Urothelium cell line (cell line): ENCODE data around the gene VCX2.
"Not testable (repeated sequence)": the region's sequence is repeated elsewhere in the genome, so short reads cannot be mapped to it uniquely, and the experiment has no call there.

ENCODE experiments used
- DNase-seq: peaks from one replicate; pipeline ENCODE4 v3.0.0; 2011; ENCODE audit warnings: low spot score, mixed read lengths
- FAIRE-seq: peaks from 2 replicates; lab custom pipeline; 2011; peaks lifted over from hg19 to GRCh38; lab: Jason Lieb, UNC

Gene VCX2

DNA sequence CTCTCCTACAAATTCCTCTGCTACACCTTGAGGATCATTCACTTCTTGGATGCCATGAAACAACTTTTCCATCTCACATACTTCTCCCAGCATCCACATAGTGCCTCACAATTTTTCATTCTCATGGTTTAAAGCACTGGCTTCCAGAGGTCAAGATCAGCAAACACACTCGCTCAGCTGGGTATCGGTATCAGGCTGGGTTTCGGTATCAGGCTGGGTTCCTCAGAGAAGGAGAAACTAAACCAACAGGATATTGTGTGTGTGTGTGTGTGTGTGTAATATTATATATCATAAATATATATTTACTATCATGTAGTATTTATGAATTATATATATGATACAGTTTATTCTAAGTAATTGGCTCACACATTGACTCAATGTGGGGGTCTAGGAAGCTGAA lies at the start of gene VCX2:
TSS of gene VCX2 (minus strand) at position 99 of the 400 bp plus-strand sequence. CDS start 624 bp downstream, outside the sequence.
- FAIRE-seq, DNase-seq: not testable (repeated sequence)

DNA sequence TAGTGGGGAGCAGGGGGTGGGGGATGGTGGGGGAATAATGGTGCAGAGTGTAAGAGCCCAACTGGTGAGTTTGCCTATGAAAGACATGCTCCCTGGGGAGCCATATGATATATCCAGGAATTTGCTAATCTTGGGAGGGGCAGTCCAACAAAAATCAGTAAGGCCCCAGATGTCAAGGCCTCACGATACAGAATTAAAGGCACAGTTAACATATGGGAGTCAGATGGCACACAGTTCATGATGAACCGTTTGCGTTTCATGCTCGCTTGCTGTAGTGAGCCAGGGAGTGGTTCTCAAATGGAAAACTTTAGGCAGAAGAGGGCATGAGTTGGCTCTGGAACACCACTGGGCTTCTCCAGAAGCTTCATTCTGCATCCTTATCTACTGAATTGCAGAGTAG lies 33.9 kb upstream of the VCX2 start:
- DNase-seq (no peak), FAIRE-seq (no peak)

DNA sequence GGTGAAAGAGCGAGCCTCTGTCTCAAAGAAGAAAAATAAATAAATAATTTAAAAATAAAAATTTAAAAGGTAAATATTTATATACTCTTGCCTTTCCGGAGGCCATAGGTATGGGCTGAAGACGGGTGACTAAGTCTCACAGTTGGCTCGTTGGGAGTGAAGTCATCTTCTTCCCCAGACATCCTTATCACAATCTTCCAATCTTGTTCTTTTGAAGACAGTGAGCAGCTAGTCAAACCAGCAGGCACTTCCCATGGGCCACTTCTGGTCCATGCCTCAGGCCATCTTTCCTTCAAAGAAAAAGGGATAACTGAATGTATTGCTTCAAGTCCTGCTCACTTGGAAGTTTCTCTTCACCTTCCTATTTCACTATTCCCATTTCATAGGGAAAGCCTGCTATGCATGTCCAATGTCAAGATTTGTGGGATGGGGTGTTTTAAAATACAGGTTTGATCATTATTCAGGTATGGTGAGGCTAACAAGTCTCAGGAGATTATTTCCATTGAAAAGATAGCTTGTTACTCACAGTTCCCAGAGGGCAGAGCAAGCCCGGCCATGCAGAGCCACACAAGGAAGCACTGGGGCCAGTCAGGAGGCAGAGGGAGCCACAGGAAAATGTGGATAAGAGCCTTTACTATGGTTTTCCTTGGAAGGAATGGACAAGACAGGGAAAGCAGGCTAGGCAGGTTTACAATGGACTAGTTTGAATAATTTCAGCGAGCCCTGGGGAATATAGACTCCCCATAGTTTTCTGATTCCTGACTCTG lies 33.3 kb upstream of the VCX2 start:
- no peak for DNase-seq

DNA sequence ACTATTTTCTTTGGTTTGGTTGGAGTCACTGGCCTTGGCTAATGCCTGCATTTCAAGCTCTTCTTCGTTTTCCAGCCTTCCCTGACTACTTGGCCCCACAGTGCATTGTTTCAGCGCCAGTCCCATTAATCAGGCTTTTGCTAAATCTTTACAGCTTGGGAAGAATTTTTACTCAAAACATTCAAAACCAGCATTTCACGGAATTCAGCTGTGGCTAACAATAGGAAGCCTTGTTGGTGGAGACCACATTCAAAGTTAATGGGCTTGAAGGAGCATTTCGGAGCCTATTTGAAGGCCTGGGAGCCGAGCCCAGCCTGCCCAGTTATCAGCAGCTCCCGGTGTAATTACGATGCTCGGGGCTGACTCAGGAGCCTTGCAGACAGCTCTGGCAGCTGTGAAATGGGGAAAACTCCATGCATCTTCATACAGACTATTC lies 30.8 kb upstream of the VCX2 start:
- DNase-seq, result no peak
- no peak for FAIRE-seq

More for the DNA sequence above, 33.3 kb upstream of the VCX2 start:
- no peak for FAIRE-seq

DNA sequence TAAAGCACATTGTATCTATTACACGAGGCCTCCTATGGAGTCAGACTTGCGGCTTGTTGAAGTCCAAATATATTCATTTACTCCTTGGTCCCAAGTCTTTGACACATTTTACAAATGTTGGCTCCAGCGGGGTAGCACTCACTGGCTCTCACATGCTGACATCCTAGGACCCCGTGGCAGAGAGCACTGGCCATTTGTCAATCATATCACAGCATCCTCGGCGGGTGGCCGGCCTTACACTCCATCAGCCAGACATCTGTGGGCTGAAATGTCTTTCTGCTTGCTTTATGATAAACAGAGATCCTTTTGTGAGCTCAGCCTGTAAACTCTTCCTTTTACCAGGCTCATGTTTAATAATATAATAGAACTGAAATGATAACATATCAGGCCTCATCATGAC lies 25.7 kb upstream of the VCX2 start:
- FAIRE-seq (no peak), DNase-seq (no peak)

DNA sequence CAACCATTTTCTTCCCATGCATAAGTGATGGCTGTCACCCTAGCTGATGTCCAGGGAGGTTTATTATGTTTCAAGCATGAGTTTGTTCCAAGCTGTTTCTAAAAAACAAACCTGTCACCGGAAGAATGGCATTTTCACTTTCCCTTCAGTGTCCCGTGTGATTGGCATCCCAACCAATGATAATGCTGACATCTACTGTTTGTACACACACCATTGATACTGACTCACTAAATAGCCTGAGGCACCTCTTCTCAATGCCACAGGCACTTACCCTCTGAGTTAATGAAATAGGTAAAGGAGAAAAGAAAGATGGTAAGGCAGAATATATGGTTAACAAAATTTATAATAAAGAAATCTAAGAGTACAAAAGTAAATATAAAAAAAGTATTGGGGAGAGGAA lies 23.1 kb upstream of the VCX2 start:
- DNase-seq (no peak), FAIRE-seq (no peak)

DNA sequence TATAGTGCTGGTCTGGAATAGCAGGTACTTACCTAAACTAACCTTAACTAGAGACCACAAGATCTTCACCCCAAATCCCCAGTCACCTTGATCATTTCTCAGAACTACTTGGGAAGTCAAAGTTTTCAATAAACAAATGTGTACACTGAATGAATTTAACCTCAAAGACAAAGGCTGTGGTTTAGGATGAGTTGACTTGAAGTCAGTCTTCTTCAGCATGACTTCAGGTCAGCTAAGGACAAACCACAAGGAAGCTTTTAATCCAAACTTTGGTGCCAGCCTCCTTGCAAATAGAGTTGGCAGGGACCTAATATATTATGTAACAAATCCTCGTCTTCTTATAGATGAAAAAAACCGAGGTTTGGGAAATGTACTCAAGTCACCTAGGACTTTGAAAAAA lies 21.2 kb upstream of the VCX2 start:
- FAIRE-seq, result no peak

DNA sequence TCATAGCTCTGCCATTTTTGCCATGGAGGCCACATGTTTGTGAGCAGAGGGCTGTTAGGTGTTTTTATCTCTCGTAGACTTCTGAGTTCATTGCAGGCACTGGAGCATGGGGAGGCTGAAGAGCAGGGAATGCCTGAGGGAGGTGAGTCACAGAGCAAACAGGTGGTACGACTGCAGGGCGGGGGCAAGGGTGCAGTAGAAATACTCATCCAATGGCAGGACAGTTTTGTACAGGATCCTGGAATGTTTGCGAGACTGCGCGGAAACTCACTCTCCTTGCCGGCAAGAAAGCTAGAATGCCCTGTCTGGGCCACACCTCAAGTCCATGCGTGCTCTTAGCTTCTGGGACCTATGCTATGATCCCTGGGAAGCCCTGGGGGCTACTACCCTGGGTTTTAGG lies 20.0 kb upstream of the VCX2 start:
- DNase-seq (peak; percentile 62), FAIRE-seq (no peak)

More for the DNA sequence above, 21.2 kb upstream of the VCX2 start:
- DNase-seq, result no peak

DNA sequence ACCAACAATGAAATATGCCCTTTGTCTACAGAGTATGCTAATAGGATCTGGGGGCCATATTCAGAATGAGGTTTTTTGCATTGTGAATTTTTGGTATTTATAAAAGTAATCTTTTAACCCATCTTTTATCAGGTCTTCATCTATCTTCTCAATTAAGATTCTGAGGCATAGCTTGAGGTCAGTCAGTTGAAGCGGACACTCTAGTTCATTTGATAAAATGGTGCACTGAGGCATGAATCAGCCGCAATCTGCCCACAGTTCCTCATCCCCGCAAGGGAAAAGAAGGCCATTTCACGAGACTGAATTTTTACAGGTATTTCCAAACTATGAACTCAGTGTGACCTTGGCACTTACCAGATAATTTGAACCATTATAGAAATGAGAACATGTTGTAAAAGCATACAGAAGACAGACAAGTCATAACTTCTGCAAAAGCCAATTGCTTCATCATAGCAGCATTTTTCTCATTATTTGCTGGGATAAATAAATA lies 19.3 kb upstream of the VCX2 start:
- no peak for DNase-seq
- no peak for FAIRE-seq

DNA sequence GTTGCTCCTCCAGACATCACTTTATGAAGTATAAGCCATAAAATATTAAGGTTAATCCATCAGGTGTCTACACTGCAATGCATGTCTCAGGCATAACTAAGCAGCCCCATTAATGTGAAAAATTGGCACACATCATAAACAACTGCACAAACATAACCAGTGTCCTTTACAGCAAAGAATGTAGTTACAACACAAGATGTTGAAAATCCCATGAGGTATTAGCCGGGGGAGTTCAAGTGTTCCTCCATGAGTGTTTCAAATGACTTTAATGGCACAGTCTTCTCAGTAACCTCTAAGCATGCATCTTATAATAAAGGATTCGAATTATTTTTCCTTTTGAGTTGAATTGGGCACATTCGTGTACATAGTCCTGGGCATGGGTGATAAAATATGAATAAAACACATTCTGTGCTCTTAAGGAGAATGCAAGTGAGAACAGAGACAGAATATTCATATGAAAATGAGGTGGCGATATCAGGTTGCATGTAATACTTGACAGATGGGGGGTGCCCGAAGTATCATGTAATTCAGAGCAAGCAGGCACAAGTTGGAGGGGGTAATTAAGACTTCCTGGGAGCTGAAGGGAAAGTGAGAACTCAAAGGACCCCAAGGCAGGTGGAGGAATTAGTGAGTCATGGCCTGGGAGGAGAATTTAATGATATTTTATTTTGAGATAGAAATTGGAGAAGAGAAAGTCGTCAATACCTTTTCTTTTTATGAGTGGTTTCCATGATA lies 18.2 kb upstream of the VCX2 start:
- no peak for FAIRE-seq
- DNase-seq, result no peak

DNA sequence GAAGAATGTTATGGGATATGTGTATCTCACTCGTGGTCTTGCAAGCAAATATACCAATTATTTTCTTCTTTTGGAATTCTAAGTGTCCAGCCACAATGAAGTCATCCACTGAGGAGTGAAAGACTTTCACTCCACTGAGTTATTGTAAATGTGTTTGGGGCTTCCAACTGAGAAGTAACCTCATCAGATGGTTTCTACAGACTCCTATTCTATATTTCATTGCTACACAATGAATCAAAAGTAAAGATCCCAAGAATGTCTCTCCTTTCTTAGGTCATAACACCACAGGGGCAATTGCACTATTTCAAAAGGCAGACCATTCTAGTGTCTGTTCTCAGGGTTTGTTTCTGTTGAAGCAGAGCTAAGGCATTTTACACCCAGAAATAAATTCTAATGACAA lies 12.3 kb upstream of the VCX2 start:
- FAIRE-seq (no peak), DNase-seq (no peak)

DNA sequence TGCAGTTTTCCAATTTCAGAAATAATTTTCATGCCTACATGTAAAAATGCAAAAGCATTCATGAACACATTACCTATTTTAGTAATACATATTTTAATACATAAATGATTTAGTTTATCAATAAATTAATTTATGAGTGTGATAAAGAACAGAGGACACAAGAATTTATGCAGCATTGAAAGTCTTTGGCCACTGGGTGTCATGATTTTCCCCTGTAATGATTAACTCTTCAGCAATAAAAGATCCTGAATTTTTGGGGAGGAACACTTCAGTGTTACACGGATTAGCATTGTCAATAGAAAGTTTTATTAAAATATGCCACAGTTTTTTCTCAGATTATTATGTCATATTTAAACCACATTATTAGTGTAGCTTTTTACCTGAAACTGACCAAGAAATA lies 8.6 kb upstream of the VCX2 start:
- FAIRE-seq (no peak), DNase-seq (no peak)

DNA sequence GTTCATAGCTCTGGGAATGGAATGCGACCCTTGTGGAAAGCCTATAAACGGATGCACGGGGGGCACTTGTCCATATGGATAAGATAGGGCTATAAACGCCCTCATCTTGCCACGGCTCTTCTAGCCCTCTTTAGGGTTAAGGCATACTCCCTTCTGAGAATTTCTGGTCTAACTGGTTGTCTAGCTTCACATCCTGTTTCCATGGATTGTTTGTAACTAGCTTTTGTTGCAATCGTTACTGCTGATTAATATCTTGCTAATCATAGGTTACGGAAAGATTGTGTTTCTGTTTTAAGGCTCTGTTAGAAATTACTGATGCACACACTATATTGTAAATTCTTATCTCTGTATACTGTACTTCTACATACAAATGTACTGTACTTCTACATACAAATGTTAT lies 17.1 kb downstream of the VCX2 start:
- not testable (repeated sequence) for FAIRE-seq, DNase-seq

DNA sequence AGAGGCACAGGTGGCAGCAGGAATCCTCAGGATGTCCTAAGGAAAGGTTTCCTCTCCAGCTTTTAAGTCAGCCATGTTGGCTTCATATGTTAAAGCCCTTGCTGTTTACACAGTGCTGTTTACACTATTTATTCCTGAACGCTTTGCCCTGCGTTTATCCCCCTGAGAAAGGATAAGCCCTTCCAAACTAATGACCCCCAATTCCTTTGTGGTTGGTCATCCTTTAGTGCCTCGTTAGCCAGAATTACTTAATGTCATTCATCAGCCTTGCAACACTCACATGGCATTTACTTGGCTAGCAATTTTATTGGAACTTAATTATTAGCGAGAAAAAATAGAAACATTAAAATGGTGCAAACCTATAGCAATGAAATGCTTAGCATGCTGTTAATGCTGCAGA lies 23.8 kb downstream of the VCX2 start:
- FAIRE-seq (no peak), DNase-seq (no peak)

DNA sequence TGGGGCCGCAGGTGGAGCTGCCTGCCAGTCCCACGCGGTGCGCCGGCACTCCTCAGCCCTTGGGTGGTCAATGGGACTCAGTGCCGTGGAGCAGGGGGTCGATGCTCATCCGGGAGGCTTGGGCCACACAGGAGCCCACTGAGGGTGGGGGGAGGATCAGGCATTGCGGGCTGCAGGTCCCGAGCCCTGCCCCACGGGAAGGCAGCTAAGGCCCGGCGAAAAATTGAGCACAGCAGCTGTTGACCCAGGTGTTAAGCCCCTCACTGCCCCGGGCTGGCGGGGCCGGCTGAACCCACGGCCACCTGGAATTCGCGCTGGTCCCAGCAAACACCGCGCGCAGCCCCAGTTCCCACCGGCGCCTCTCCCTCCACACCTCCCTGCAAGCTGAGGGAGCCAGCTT lies 26.1 kb downstream of the VCX2 start:
- no peak for FAIRE-seq
- no peak for DNase-seq

DNA sequence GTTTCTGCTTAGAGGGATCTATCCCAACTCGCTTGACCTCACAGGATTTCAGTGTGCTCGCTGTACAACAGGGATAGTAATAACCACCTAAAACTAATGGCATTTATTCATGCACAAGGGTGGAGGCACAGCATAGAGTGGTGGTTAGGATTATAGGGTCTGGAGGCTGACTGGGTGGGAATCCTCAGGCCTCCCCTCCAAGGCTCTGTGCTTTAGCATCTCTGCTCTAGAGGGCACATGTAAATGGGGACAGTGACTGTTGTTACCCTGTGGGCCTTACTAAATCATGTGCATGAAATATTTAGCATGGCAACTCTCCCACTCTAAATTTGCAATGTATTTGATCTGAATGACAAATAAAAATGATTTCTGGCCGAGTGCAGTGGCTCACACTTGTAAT lies 29.2 kb downstream of the VCX2 start:
- FAIRE-seq (no peak), DNase-seq (no peak)

DNA sequence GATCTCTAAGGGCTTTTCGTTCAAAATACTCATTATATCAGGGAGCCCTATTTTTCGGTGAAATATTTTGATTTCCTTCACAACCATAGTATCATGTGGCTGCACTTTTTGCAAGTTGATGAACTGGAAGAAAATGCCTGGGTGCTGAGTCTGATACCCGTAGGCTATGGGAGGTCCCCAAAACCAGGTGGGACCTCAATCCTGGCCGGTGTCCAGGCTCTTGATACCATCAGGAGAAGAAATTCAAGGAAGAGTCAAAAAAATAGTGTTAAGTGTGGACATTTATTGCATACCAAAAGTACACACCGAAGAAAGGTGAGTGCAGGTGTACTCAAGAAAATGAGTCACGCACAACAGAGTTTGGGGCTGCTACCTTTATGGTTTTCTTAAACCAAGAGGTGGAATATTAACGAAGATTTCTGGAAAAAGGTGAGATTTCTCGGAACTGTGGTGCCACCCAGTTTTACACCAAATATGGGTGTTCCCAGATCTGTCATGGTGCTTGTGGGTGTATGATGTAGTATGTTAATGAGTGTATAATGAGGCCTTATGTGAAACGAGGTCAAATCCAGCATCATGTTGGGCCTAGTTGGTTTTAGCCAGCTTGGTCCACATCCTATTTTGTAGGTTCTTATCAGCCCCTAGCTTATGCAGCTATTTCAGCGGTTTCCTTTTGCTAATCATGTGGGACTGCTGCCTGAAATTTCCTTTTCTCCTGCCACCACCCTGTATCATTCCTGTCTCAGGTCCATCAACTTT lies 29.9 kb downstream of the VCX2 start:
- FAIRE-seq, result no peak
- no peak for DNase-seq

DNA sequence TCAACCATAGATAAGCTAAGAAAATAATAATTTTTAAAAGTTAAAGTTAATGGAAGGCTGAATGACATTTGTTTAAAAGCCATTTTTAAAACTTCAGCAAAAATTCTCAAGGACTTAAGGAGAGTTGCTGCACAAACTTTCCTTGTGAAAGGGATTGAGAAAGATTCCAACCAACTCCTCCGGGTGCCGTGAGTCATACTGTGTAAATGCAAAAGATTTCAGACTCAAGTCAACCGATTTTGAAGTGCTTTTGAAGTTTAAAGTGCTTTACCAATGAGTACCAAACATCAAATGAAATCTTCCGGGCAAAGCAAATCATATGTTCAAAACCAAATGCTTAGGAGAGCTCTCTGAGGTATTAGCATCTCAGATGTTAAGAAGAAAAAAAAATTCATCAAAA lies 31.4 kb downstream of the VCX2 start:
- FAIRE-seq, result no peak
- DNase-seq, result peak; percentile 1

DNA sequence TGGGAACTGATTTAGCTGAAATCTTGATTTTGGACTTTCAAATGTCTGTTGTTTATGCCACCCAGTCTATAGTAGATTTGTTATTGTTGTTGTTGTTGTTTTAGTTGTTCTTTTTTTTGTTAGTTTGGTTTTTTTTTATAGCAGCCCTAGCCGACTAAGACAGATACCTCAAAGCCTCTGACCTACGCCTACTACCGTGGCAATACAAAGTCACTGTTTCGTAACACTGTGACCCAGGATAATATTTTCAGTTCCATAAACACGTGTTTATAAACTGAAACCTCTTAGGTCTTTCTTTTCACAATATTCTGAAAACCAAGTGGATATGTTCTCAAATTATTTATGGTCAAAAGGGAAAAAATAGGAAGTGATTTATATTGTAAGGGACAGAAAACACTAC lies 32.8 kb downstream of the VCX2 start:
- no peak for DNase-seq
- no peak for FAIRE-seq

DNA sequence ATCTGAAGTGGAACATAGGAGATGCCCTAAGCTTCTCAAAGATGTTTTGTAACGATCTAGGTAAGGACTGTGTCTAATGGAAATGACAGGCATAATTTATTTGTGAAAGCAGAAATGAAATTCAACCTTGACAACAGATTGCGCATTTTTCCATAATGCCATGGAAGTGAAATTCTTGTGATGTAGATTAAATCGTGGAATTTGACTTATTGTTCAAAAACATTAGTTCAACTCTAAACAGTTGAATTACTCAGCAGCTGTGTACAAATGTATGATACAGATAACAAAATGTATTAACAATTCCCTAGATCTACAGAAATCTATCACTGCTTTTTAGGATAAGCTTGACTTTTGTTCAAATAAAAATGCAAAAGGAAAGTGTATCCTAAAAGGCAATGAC lies 44.4 kb downstream of the VCX2 start:
- no peak for FAIRE-seq
- DNase-seq, result no peak

DNA sequence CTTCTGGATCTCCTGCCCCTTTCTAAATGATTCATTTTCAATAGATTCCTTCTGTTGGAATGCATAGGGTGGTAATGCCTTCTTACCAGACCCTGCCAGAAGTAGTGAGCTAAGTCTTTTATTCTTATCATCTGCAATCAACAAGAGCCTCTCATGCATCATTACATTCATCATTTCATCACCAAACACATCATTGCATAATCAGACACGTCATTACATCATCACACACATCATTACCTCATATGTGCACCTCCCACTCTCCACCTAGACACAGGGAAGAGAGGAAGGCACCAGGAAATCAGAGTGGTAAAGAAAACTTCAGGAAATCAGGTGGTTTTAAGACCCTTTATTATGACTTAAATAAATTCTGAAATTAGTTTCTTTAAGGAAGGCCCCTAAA lies 45.0 kb downstream of the VCX2 start:
- no peak for FAIRE-seq
- no peak for DNase-seq
